ENCODE measurements around the gene MYL10. TPM values are rescaled to one million over a fixed set of nuclear protein-coding genes. Genes with fewer than 3 reads are reported as not detected.

MYL10 gene
- total RNA-seq: not detected in 2 replicates

DNA sequence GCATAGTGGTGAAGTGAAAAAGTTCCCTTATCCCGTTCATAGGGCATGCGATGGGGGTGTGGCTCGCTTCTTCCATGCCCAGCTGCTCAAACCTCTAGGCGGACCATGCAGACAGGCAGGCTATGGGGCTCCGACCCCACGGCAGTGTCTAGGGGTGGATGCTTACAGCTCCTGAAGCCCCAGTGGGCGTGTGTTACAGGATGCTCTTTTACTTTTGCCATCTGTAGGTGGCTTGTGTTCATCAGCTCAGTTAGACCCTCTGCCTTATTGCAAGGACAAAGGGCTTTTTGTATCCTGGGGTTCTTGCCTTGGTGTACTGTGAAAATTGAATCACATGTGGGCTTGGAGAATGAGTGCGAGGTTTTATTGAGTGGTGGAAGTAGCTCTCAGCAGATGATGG lies at the start of gene MYL10:
TSS of gene MYL10 (minus strand) at position 126 of the 400 bp plus-strand sequence. CDS start 178 bp downstream, outside the sequence.
- no peak within 1 kb of the TSS for H3K4me3 ChIP-seq (ENCODE audit: low read depth, low read length)
- DNase-seq (ENCODE audit: low read depth): no peak
- TF ChIP-seq, protein P1, sequence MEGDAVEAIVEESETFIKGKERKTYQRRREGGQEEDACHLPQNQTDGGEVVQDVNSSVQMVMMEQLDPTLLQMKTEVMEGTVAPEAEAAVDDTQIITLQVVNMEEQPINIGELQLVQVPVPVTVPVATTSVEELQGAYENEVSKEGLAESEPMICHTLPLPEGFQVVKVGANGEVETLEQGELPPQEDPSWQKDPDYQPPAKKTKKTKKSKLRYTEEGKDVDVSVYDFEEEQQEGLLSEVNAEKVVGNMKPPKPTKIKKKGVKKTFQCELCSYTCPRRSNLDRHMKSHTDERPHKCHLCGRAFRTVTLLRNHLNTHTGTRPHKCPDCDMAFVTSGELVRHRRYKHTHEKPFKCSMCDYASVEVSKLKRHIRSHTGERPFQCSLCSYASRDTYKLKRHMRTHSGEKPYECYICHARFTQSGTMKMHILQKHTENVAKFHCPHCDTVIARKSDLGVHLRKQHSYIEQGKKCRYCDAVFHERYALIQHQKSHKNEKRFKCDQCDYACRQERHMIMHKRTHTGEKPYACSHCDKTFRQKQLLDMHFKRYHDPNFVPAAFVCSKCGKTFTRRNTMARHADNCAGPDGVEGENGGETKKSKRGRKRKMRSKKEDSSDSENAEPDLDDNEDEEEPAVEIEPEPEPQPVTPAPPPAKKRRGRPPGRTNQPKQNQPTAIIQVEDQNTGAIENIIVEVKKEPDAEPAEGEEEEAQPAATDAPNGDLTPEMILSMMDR (IDR thresholded peaks at IDR 0.05; ENCODE audit: insufficient read depth, low read depth, low read length): no peak

DNA sequence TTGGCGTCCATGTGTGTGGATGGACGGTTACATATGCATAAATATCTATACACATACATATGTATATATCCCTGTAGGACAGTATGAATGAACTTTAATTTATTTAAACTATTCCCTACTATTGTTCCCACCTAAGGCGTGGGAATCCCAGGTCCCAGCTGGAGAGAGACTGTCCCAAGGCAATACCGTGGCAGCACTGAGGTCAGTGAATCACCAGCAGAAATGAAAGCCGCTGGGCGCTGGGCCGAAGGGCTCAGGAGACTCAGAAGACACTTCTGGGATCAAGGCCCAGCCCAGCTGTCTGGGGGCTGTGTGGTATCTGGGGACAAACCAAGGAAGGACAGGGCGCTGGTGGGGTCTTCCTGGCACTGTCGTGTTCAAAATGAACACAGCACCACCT lies 49.6 kb upstream of the MYL10 start:
- H3K4me3 ChIP-seq (ENCODE audit: low read depth, low read length): no peak overlapping the region
- DNase-seq (ENCODE audit: low read depth): peak; percentile 58
- TF ChIP-seq, protein P1 (IDR thresholded peaks at IDR 0.05; ENCODE audit: insufficient read depth, low read depth, low read length): no peak

DNA sequence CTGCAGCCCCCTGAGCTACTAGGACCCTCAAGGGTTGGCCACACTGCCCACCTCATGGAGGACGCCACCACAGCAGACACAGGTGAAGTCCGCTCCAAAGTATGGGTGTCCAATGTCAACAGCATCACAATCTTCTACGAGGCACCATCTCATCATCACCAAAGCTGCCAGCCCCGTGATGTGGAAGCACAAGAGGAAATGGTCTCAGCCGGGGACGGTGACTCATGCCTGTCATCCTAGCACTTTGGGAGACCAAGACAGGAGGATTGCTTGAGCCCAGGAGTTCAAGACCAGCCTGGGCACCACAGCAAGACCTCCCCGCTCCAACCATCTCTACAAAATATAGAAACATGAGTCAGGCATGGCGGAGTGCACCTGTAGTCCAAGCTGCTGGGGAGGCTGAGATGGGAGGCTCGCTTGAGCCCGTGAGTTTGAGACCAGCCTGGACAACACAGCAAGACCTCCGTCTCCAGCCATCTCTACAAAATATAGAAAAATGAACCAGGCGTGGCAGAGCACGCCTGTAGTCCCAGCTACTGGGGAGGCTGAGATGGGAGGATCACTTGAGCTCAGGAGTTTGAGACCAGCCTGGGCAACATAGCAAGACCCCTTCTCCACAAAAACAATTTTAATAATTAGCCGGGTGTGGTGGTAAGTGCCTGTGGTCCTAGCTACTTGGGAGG lies 48.8 kb upstream of the MYL10 start:
- H3K4me3 ChIP-seq (ENCODE audit: low read depth, low read length): no peak overlapping the region
- DNase-seq (ENCODE audit: low read depth): no peak
- TF ChIP-seq, protein P1 (IDR thresholded peaks at IDR 0.05; ENCODE audit: insufficient read depth, low read depth, low read length): no peak

DNA sequence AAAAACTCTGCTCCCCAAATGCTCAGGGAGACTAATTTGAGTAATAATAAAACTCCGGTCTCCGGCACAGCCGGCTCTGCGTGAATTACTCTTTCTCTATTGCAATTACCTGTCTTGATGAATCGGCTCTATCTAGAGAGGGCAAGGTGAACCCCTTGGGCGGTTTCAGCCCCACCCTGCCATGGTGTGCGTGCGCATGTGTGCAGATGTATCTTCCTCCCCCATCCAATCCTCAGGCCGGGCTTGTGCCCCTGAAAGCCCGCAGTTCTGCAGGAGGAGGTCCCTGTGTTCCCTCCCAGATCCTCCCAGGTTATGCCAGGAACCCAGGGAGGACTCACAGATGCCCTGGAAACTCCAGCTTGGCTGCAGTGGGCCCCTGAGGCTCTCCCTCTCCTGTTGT lies 48.3 kb upstream of the MYL10 start:
- TF ChIP-seq, protein P1 (IDR thresholded peaks at IDR 0.05; ENCODE audit: insufficient read depth, low read depth, low read length): no peak
- no peak overlapping the region for H3K4me3 ChIP-seq (ENCODE audit: low read depth, low read length)
- no peak for DNase-seq (ENCODE audit: low read depth)

DNA sequence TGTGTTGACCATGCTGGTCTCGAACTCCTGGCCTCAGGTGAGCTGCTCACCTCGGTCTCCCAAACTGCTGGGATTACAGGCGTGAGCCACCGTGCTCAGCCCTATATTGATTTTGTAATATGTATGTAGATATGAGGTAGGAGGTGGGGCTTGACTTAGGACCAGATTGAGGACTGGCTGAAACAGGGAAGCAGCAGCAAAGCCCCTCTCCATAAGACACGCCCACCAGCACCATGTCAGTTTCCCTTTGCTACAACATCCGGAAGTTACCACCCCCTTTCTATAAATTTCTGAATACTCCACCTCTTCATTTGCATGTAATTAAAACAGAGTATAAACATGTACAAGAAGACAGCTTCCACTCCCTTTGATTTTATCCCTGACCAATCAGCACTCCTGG lies 47.9 kb upstream of the MYL10 start:
- TF ChIP-seq, protein P1 (IDR thresholded peaks at IDR 0.05; ENCODE audit: insufficient read depth, low read depth, low read length): no peak
- DNase-seq (ENCODE audit: low read depth): no peak
- H3K4me3 ChIP-seq (ENCODE audit: low read depth, low read length): no peak overlapping the region

DNA sequence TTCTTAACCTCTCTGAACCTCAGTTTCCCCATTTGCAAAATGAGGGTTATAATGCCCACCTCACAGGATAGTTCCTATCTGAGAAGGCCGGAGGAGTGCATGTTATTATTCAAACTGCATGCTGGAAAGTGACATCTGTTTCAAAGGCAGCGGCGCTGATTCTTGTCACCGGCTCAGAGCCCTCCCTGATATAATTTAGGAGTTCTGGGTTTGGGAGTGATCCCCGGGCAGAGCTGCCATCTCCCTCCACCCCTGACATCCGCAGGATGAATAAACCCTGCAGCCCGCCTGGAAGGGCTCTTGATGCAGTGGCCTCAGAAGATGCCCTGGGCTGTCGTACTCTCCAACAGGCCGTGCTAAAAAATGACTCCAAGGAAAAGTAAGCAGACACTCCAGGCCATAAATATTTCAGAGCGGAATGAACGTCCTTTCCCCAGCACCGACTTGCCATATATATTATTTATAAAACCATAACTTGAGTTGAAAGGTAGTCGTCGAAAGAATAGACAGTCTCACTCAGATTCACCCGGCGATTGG lies 47.0 kb upstream of the MYL10 start:
- no peak for DNase-seq (ENCODE audit: low read depth)
- no peak overlapping the region for H3K4me3 ChIP-seq (ENCODE audit: low read depth, low read length)
- TF ChIP-seq, protein P1 (IDR thresholded peaks at IDR 0.05; ENCODE audit: insufficient read depth, low read depth, low read length): no peak
